CD4-positive, alpha-beta T cell treated with Interleukin-10 for 1 hour (primary cell): ENCODE measurements around the gene SMOC2.

ENCODE experiments used
- DNase-seq: peaks from one replicate; pipeline ENCODE4 v3.0.0-alpha.2; 2020

SMOC2 gene

DNA sequence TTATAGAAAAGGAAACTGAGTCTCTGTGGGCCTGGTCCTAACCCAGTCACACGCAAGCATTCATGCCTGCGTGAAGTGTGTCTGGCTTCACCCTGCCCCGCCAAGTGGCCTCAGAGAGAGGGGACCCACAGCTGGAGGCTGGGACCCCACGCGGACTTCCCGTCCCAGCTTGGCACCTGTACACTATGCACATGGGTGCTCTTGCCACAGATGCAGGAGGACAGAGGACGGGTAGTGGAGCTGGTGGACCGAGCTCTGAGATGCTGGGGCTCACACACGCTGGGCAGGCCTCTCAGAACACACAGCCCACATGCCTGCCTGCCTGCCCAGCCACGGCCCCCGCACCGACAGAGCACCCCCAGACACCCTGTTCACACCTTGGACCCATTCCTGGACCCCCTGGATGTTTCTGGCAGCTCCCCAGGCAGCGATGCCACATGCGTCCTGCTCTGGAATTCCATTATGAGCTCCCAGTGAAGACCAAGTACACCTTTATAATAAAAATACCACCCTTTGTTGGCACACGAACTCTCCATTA, 24.9 kb upstream of the SMOC2 start:
- DNase-seq, result no peak

GRCh38 chr6:168416531-168416930, 24.5 kb upstream of the SMOC2 start:
- no peak for DNase-seq

- no peak for DNase-seq
Measured at GRCh38 chr6:168417191-168417590, 23.8 kb upstream of the SMOC2 start.

DNA sequence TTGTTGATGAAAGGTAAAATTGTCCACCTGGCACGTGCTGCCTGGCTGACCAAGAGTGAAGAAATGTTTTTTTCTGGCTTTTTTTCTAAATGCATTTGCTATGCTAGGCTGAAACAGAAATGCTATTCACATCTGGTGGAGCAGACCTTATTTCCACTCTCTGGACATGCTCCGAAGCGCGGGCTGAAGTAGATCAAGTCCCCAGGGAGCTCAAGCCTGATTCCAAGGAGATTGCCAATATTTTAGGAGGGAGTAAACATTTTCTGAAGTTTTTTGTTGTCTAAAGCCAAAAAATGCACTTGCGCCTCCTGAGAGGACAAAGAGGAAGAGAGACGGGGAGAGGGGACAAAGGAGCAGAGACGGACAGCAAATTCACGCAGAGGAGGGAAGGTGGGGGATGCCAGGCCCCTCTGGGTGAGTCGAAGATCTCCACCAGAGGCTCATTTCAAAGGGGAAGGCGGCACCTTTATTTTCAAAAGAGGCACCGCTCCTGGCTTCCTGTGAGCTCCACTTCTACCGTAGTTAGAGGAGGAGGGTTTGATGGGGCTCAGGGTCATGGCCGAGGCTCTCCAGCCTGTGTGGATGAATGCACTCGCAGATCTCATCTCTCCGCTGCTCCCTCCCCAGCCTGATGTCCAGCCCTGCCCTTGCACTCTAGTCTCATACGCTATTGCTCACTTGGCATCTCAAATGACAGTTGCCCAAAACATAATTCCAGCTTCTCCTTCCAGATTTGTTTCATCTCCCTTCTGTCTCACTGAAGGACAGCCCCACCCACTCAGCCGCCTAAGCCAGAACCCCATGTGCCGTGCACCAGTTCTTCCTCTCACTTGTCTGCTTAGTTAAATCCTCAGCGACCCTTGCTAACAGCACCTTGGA, 23.1 kb upstream of the SMOC2 start:
- DNase-seq, result no peak

DNA sequence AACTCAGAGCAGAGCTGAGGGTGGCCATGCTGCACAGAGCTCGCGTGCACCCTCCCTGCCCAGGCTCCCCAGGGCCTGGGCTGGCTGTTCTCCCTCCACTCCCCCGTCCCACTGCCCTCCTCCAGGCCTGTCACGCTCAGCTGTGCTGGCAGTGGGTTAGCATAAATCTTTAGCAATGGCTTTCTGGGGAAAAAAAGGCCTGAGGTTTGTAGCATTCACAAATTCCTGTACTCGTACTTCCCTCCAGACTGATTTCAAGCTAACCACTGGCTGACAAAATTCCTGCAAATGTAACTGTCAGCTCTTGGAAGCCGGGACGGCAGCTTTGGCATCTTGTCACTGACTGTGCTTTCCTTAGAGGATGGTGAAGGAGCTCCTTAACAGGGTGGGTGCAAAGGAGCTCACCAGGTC, 22.3 kb upstream of the SMOC2 start:
- no peak for DNase-seq

DNA sequence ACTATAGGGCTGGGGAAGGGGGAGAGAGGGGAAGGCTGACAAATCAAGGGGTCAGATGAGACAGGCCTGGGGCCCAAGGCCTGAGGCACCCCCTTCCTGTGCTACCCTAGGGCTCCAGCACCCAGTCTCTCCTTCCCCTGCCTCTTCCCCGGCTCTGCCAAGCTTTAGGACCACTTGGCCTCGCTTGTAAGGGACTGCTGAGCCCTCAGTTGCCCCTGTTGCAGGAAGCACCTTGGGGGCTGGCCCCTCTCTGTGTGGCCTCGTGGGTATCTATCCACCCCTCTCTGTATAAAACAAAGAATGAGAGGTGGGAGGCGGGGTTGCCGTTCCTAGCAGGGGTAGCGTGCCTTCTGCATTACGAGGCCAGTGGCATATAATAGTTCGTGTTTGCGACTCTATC, 21.4 kb upstream of the SMOC2 start:
- no peak for DNase-seq

- no peak for DNase-seq
Measured at GRCh38 chr6:168420084-168420483, 20.9 kb upstream of the SMOC2 start.

DNA sequence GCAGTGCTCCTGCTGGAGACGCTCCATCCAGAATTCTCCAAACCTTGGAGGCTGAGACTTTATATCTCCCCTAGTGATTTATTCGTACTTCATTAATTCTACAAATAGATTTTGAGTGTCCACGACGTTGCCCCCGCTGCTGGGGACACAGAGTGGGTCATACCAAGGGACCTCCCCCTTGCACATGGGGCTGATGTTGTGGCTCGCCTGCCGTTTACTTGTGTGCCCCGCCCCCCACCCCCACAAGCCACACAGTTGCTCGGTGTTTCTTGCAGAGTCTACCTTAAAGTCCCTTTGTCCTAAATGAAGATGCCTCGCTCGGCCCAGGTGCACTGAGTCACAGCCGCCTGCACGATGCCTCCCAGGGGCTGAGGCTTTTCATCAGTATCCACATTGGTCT, 20.3 kb upstream of the SMOC2 start:
- no peak for DNase-seq

DNA sequence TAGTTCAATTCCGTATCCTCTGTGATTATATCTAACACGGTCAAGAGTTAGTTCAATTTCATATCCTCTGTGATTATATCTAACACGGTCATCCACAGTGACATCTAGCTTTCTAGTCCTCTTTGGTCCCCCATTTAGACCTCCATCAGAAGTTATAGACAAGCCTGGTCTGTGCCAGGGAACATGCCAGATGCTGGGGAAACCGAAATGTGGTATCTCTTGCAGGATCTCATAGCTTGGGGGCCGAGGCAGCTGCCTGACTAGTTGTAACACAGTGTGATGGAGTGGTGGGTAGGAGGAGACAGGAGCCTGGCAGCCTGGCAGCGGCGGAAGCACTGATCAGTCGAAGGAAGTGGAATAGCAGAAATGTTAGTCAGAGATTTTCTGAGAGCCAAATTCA, 13.8 kb upstream of the SMOC2 start:
- DNase-seq, result no peak

DNA sequence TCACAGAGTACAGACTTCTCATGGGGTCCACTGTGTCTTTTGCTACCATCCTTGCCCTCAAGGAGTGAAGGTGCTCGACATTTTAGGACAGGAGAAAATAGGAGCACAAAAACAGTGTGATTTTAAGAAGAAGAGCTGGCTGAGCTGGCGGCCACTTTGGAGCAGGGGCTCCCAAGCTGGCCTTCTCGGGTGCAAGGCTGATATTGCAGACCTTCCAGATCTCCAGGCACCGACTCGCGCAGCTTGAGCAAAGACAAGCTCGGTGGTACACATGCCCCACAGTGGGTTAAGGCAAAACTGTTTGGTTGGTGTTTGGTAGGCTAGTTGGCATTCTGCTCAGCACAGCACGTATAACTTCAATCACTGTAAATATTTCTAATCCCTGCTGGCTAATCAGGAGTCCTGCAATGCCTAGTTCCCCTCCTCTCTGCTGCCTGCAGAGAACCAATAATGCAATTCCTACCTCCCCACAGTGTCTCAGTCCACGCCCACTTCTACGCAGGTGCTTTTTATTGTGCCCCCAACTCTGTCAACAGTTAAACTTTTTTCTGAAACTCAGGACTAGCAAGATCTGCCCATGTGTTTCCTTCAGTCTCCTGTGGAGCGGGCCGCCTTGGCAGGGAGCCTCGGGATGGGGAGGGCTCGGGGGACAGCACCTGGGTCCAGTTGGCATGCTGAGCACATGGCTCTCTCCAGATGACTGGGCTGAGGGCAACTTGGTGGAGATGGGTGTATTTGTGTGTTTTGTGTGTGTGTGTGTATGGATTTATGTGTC, 12.7 kb upstream of the SMOC2 start:
- no peak for DNase-seq

DNA sequence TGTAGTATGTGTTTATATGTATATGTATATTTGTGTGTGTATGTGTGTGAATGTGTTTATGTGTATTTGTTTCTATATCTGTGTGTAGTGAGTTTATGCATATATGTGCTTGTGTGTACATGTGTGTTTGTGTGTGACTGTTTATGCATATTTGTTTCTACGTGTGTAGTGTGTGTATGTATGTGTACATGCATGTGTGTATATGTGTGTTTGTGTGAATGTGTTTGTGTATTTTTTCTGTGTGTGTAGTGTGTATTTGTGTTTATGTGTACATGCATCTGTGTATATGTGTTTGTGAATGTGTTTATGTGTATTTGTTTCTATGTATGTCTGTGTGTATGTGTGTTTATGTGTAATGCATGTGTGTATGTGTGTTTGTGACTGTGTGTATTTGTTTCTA, 12.1 kb upstream of the SMOC2 start:
- no peak for DNase-seq

GRCh38 chr6:168432196-168432595, 8.8 kb upstream of the SMOC2 start:
- DNase-seq, result no peak

- no peak for DNase-seq
Measured at GRCh38 chr6:168433898-168434297, 7.1 kb upstream of the SMOC2 start.

DNA sequence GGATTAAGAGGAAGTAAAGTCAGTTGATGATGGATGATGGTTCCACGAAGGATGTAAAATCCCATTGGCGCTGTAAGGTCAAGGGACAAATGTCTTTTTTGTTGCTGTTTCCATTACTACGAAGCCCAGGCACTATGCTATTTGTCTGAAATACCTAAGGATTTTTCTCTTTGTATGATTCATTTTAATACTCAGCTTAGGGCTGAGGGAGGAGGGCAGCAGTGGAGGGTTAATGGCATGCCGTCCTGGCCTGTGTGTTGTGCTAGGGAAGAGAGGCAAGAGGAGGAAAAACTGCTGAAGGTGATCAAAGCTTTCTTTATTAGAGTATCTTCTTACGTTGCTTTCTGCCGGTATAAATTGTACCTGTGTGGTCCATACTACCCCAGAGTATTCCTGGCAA, 6.5 kb upstream of the SMOC2 start:
- no peak for DNase-seq

DNA sequence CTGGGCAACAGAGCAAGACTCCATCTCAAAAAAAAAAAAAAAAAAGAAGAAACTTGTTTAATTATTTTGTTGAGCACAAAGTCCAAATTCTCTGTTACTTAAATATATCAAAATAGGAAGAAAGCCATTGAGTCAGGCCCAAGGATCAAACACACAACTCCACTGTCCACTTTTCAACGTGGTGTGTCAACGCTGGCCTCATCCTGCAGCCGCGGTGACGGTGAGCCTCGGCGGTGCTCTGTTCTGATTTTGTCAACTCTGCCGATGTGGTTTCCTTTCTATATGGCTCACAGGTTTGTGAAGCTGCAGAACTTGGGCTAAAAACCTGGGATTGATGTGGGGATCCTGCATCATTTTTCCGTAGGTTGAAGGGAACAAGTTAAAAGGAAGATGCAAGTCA, 3.2 kb upstream of the SMOC2 start:
- DNase-seq, result no peak

DNA sequence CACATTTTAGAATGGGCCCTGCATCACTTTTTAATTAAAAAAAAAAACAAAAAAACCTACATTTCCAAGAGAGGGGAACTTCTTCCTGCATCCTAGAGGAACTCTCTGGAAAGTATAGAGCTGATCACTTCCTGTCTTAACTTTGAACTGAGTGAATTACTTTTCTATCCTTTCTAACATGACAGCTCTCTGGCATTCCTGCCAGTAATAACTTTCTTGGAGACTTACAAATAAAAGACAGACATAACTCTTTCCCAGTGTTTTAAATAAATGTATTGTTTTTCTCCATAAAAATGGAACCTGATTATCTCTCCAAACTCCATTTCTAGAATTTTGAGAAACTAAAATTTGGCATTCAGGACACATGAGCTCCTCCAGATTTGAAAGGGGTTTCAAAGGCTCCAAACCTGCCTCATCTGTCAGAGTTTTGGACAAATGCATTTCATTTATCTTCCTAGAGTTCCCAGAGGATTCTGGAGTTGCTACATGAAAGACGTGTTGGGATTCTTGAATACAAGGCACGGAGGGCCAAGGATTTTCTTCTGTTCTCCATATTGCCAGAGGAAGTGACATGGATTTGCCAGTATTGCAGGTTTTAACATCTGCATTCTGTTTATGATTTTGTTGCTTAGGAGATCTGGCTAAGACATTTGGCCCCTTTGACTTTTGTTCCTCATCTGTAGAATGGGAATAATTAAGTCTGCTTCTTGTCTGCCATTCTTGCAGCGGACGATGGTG, 2.0 kb upstream of the SMOC2 start:
- DNase-seq, result no peak

- no peak for DNase-seq
Measured at GRCh38 chr6:168439794-168440450, 1.1 kb upstream of the SMOC2 start.

DNA sequence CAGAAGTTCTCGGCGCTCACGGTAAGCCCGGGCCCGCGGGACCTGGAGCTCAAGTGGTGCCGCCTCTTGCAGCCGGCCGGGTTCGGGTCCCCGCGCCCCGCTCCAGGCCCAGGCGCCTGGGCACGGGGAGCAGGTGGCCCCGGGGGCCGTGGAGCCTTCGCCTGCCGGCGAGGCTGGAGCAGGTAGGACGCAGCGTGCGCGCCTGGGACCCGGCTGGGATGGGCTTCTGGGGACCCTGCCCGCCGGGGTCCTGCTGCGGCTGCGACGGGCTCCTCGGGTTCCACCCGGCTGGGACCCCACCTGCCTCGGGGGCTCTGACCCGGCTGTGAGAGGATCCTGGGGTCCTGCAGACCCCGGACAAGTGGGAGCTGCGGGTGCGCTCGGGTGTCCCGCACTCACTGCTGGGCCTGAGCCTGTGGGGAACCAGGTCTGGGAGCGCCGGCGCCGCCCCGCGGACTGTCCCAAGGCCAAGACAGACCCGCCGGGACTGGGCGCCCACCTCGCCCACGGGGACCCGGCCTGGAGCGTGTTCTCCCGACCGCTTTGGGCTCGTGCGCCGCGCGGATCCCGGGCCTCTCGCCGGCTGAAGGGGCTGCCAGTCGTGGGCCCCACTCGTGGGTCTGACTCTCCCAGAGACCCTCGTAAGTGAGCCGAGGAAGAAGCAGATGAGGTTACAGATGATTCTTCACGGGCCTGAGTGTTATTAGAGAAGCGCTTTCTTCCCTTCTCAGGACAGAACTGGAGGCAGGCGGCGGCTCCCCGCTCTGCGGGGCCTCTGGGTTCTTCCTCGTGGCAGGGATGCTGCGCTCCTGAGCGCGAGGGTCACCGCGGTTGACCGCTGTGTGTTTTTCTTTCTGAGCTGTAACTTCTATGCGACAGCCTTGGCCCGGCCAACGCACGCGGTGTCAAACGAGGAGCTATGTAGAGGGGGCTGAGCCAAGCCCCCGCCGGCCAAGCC, 729 bp downstream of the SMOC2 start:
- no peak for DNase-seq

- DNase-seq, result no peak
Measured at GRCh38 chr6:168442646-168443045, 1.7 kb downstream of the SMOC2 start.

DNA sequence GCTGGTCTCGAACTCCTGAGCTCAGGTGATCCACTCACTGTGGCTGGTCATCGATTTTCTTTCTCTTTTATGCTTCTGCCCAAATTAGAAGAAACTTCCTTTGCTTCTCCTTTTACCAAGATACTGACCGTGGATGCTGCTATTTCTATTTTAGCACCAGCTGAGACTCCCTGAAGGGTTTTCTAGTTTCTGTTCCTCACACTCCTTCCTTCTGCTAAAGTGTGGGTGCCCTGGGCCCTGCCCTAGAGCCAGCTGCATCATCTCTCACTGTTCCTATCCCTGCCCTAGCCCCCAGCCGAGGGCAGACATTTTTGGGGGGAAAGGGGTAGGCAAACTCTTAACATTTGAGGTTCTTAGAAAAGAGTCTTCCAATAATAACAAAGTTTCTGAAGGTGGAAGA, 6.3 kb downstream of the SMOC2 start:
- no peak for DNase-seq

DNA sequence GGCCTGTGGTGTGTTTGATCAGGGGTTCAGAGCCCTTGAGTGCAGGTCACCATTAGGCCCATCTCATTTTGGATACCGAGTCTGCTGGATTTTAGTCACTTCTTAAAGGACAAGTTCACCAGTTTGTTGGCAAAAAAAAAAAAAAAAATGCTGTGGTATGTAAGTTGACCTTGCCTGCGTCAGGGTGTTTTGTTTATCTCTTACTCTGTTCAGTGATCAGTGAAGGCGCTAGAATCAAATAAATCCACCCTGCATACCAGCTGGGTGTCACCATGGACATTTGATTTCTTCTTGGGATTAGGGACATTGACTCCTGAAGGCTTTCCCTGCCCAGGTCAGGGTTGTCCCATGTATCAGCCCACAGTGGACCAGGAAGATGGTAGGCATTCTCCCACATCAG, 6.7 kb downstream of the SMOC2 start:
- DNase-seq, result no peak
